ENCODE measurements around the gene NFIX.

The NFIX gene

GRCh38 chr19:13060964-13061927, 66.0 kb downstream of the NFIX start:
- H3K4me1 ChIP-seq (ENCODE audit: control insufficient read depth, insufficient read depth, low read length): peaks cover 96% of the 10 kb centered on the region
- no peaks in the 10 kb centered on the region for H3K9me3 ChIP-seq (ENCODE audit: control insufficient read depth in 2 of 2, low read length in 2 of 2)
- H3K9ac ChIP-seq (ENCODE audit: low read length in 2 of 2): peak overlapping the region; percentile 35 to 60
- H3K36me3 ChIP-seq (ENCODE audit: control insufficient read depth in 2 of 2, insufficient read depth in 2 of 2, low read length in 2 of 2): no peaks in the 10 kb centered on the region
- H3K27ac ChIP-seq (ENCODE audit: low read length): peak overlapping the region; percentile 58
- H3K27me3 ChIP-seq (ENCODE audit: control insufficient read depth in 1 of 2, insufficient read depth in 2 of 2, low read length in 2 of 2): no peaks in the 10 kb centered on the region
- peak overlapping the region; percentile 64 to 73 for H3K4me3 ChIP-seq (ENCODE audit: low read length in 2 of 2)

- peak overlapping the region in 1 of 2 donors; percentile 73 for H3K4me3 ChIP-seq (ENCODE audit: low read length in 2 of 2)
- no peaks in the 10 kb centered on the region for H3K9me3 ChIP-seq (ENCODE audit: control insufficient read depth in 2 of 2, low read length in 2 of 2)
- H3K4me1 ChIP-seq (ENCODE audit: control insufficient read depth, insufficient read depth, low read length): peaks cover 96% of the 10 kb centered on the region
- no peak overlapping the region for H3K9ac ChIP-seq (ENCODE audit: low read length in 2 of 2)
- no peaks in the 10 kb centered on the region for H3K27me3 ChIP-seq (ENCODE audit: control insufficient read depth in 1 of 2, insufficient read depth in 2 of 2, low read length in 2 of 2)
- H3K36me3 ChIP-seq (ENCODE audit: control insufficient read depth in 2 of 2, insufficient read depth in 2 of 2, low read length in 2 of 2): no peaks in the 10 kb centered on the region
- H3K27ac ChIP-seq (ENCODE audit: low read length): no peak overlapping the region
These were observed 67.0 kb downstream of the NFIX start for GRCh38 chr19:13062317-13062716.

GRCh38 chr19:13063461-13064091, 68.3 kb downstream of the NFIX start:
- peaks cover 97% of the 10 kb centered on the region for H3K4me1 ChIP-seq (ENCODE audit: control insufficient read depth, insufficient read depth, low read length)

GRCh38 chr19:13064092-13064489, 68.8 kb downstream of the NFIX start:
- Histone ChIP-seq H3K9ac (ENCODE audit: low read length in 2 of 2) (peak overlapping the region; percentile 31 to 66), H3K27ac (ENCODE audit: low read length) (peak overlapping the region; percentile 67), H3K36me3 (ENCODE audit: control insufficient read depth in 2 of 2, insufficient read depth in 2 of 2, low read length in 2 of 2) (no peaks in the 10 kb centered on the region), H3K4me1 (ENCODE audit: control insufficient read depth, insufficient read depth, low read length) (peaks cover 98% of the 10 kb centered on the region), H3K4me3 (ENCODE audit: low read length in 2 of 2) (peak overlapping the region in 1 of 2 donors; percentile 40), H3K9me3 (ENCODE audit: control insufficient read depth in 2 of 2, low read length in 2 of 2) (no peaks in the 10 kb centered on the region), H3K27me3 (ENCODE audit: control insufficient read depth in 1 of 2, insufficient read depth in 2 of 2, low read length in 2 of 2) (no peaks in the 10 kb centered on the region)

More at GRCh38 chr19:13063461-13064091, 68.3 kb downstream of the NFIX start:
- Histone ChIP-seq H3K4me3 (ENCODE audit: low read length in 2 of 2) (no peak overlapping the region), H3K27me3 (ENCODE audit: control insufficient read depth in 1 of 2, insufficient read depth in 2 of 2, low read length in 2 of 2) (no peaks in the 10 kb centered on the region), H3K9ac (ENCODE audit: low read length in 2 of 2) (peak overlapping the region in 1 of 2 donors; percentile 31), H3K36me3 (ENCODE audit: control insufficient read depth in 2 of 2, insufficient read depth in 2 of 2, low read length in 2 of 2) (no peaks in the 10 kb centered on the region), H3K9me3 (ENCODE audit: control insufficient read depth in 2 of 2, low read length in 2 of 2) (no peaks in the 10 kb centered on the region), H3K27ac (ENCODE audit: low read length) (peak overlapping the region; percentile 67)

- peak overlapping the region in 1 of 2 donors; percentile 15 for H3K4me3 ChIP-seq (ENCODE audit: low read length in 2 of 2)
- peak overlapping the region in 1 of 2 donors; percentile 62 for H3K9ac ChIP-seq (ENCODE audit: low read length in 2 of 2)
- peaks cover 98% of the 10 kb centered on the region for H3K4me1 ChIP-seq (ENCODE audit: control insufficient read depth, insufficient read depth, low read length)
- peak overlapping the region; percentile 67 for H3K27ac ChIP-seq (ENCODE audit: low read length)
- no peaks in the 10 kb centered on the region for H3K36me3 ChIP-seq (ENCODE audit: control insufficient read depth in 2 of 2, insufficient read depth in 2 of 2, low read length in 2 of 2)
- H3K27me3 ChIP-seq (ENCODE audit: control insufficient read depth in 1 of 2, insufficient read depth in 2 of 2, low read length in 2 of 2): no peaks in the 10 kb centered on the region
- no peaks in the 10 kb centered on the region for H3K9me3 ChIP-seq (ENCODE audit: control insufficient read depth in 2 of 2, low read length in 2 of 2)
These were observed 71.0 kb downstream of the NFIX start for GRCh38 chr19:13066226-13066625.

- H3K4me1 ChIP-seq (ENCODE audit: control insufficient read depth, insufficient read depth, low read length): peaks cover 97% of the 10 kb centered on the region
These were observed 71.9 kb downstream of the NFIX start for GRCh38 chr19:13066933-13067807.

GRCh38 chr19:13068085-13068846, 73.0 kb downstream of the NFIX start:
- H3K27ac ChIP-seq (ENCODE audit: low read length): peak overlapping the region; percentile 37
- no peak overlapping the region for H3K9ac ChIP-seq (ENCODE audit: low read length in 2 of 2)
- peaks cover 0 to 4% of the 10 kb centered on the region in 2 donors for H3K36me3 ChIP-seq (ENCODE audit: control insufficient read depth in 2 of 2, insufficient read depth in 2 of 2, low read length in 2 of 2)
- H3K9me3 ChIP-seq (ENCODE audit: control insufficient read depth in 2 of 2, low read length in 2 of 2): no peaks in the 10 kb centered on the region
- no peak overlapping the region for H3K4me3 ChIP-seq (ENCODE audit: low read length in 2 of 2)
- H3K4me1 ChIP-seq (ENCODE audit: control insufficient read depth, insufficient read depth, low read length): peaks cover 95% of the 10 kb centered on the region
- H3K27me3 ChIP-seq (ENCODE audit: control insufficient read depth in 1 of 2, insufficient read depth in 2 of 2, low read length in 2 of 2): no peaks in the 10 kb centered on the region

More at GRCh38 chr19:13066933-13067807, 71.9 kb downstream of the NFIX start:
- Histone ChIP-seq H3K4me3 (ENCODE audit: low read length in 2 of 2) (no peak overlapping the region), H3K27me3 (ENCODE audit: control insufficient read depth in 1 of 2, insufficient read depth in 2 of 2, low read length in 2 of 2) (no peaks in the 10 kb centered on the region), H3K9ac (ENCODE audit: low read length in 2 of 2) (peak overlapping the region in 1 of 2 donors; percentile 17), H3K36me3 (ENCODE audit: control insufficient read depth in 2 of 2, insufficient read depth in 2 of 2, low read length in 2 of 2) (no peaks in the 10 kb centered on the region), H3K9me3 (ENCODE audit: control insufficient read depth in 2 of 2, low read length in 2 of 2) (no peaks in the 10 kb centered on the region), H3K27ac (ENCODE audit: low read length) (peak overlapping the region; percentile 18)

GRCh38 chr19:13069415-13070359, 74.4 kb downstream of the NFIX start:
- no peak overlapping the region for H3K9ac ChIP-seq (ENCODE audit: low read length in 2 of 2)
- peak overlapping the region; percentile 37 for H3K27ac ChIP-seq (ENCODE audit: low read length)

More at GRCh38 chr19:13069415-13070359, 74.4 kb downstream of the NFIX start:
- H3K4me1 ChIP-seq (ENCODE audit: control insufficient read depth, insufficient read depth, low read length): peaks cover 83% of the 10 kb centered on the region
- H3K9me3 ChIP-seq (ENCODE audit: control insufficient read depth in 2 of 2, low read length in 2 of 2): no peaks in the 10 kb centered on the region
- H3K4me3 ChIP-seq (ENCODE audit: low read length in 2 of 2): peak overlapping the region in 1 of 2 donors; percentile 8
- no peaks in the 10 kb centered on the region for H3K27me3 ChIP-seq (ENCODE audit: control insufficient read depth in 1 of 2, insufficient read depth in 2 of 2, low read length in 2 of 2)
- H3K36me3 ChIP-seq (ENCODE audit: control insufficient read depth in 2 of 2, insufficient read depth in 2 of 2, low read length in 2 of 2): peaks cover 7 to 15% of the 10 kb centered on the region in 2 donors

Data from stomach smooth muscle (tissue), 2 donors.